ENCODE measurements around the gene DCP1B.

The DCP1B gene

GRCh38 chr12:1910468-1910867 lies 93.8 kb downstream of the DCP1B start:
- in situ Hi-C loops (cut with MboI; ENCODE audit: low pct_unique_long_range_greater_than_20kb, low sequenced_read_pairs, unreplicated experiment) = no loop called here
- TF ChIP-seq CTCF (IDR thresholded peaks at IDR 0.05; ENCODE audit: extremely low read depth, insufficient read depth, missing control alignments) = no peak
- no peak for DNase-seq (ENCODE audit: low spot score)

GRCh38 chr12:1908758-1909157 lies 95.5 kb downstream of the DCP1B start:
- TF ChIP-seq CTCF (IDR thresholded peaks at IDR 0.05; ENCODE audit: extremely low read depth, insufficient read depth, missing control alignments) = no peak
- in situ Hi-C loops (cut with MboI; ENCODE audit: low pct_unique_long_range_greater_than_20kb, low sequenced_read_pairs, unreplicated experiment) = no loop called here
- DNase-seq (ENCODE audit: low spot score) = no peak

GRCh38 chr12:1907652-1908611 lies 96.3 kb downstream of the DCP1B start:
- DNase-seq (ENCODE audit: low spot score) = no peak
- TF ChIP-seq CTCF (IDR thresholded peaks at IDR 0.05; ENCODE audit: extremely low read depth, insufficient read depth, missing control alignments) = no peak
- in situ Hi-C loops (cut with MboI; ENCODE audit: low pct_unique_long_range_greater_than_20kb, low sequenced_read_pairs, unreplicated experiment) = no loop called here

- DNase-seq (ENCODE audit: low spot score) = no peak
- in situ Hi-C loops (cut with MboI; ENCODE audit: low pct_unique_long_range_greater_than_20kb, low sequenced_read_pairs, unreplicated experiment) = no loop called here
- no peak for TF ChIP-seq CTCF (IDR thresholded peaks at IDR 0.05; ENCODE audit: extremely low read depth, insufficient read depth, missing control alignments)
These were observed 97.7 kb downstream of the DCP1B start for GRCh38 chr12:1906579-1906978.

- in situ Hi-C loops (cut with MboI; ENCODE audit: low pct_unique_long_range_greater_than_20kb, low sequenced_read_pairs, unreplicated experiment) = no loop called here
- no peak for DNase-seq (ENCODE audit: low spot score)
- TF ChIP-seq CTCF (IDR thresholded peaks at IDR 0.05; ENCODE audit: extremely low read depth, insufficient read depth, missing control alignments) = no peak
These were observed 99.4 kb downstream of the DCP1B start for GRCh38 chr12:1904875-1905274.

GRCh38 chr12:1896964-1897363 lies 107.3 kb downstream of the DCP1B start:
- in situ Hi-C loops (cut with MboI; ENCODE audit: low pct_unique_long_range_greater_than_20kb, low sequenced_read_pairs, unreplicated experiment) = no loop called here
- DNase-seq (ENCODE audit: low spot score) = no peak
- no peak for TF ChIP-seq CTCF (IDR thresholded peaks at IDR 0.05; ENCODE audit: extremely low read depth, insufficient read depth, missing control alignments)
